ENCODE data around the gene BCL11A. TPM values are rescaled to one million over a fixed set of nuclear protein-coding genes. Genes with fewer than 3 reads are reported as not detected.

BCL11A gene
- total RNA-seq (2021; ENCODE audit: unreplicated experiment): 0.33 TPM
- not detected for polyA plus RNA-seq (2012; ENCODE audit: insufficient read length)
- percentile 22 among the genes with signal in this experiment for Bru-seq, nascent RNA
- BruChase-seq, experiment 1, labeled RNA remaining after a 2-hour chase: percentile 16 among the genes with signal in this experiment
- percentile 18 among the genes with signal in this experiment for BruChase-seq, experiment 2, labeled RNA remaining after a 6-hour chase
- long read RNA-seq: 0 reads

DNA sequence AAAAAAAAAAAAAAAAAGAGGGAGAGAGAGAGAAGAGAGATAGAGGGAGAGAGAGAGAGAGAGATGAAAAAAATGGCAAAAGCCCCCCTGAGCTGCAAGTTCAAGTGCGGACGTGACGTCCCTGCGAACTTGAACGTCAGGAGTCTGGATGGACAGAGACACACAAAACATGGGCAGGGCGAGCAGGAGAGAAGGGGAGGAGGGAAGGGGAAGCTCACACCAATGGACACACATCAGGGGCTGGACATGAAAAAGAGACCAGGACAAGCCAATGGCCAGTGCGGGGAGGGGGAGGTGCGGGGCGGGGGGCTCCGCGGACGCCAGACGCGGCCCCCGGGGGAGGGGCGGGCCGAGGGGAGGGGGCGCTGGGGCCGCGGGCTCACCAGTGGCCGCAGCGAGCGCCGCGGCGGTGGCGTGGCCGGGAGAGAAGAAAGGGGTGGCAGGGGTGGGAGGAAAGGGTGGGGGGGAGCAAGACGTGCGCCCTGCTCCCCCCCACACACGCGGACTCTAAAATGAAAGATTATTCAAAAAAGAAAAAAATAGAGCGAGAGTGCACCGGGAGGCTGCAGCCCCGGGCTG lies at the start of gene BCL11A:
BCL11A (minus strand) TSS at position 160 of the 579 bp plus-strand sequence. CDS start 384 bp downstream, outside the sequence.
- CTCF ChIA-PET: no interaction called here
- ATAC-seq (peak; percentile 64), DNase-seq (ENCODE audit: low read depth, low spot score) (no peak)
- H3K4me3 ChIP-seq (ENCODE audit: low read depth in 2 of 2, low read length in 2 of 2): peak within 1 kb of the TSS; percentile 52 to 67
- H3K36me3 ChIP-seq (ENCODE audit: control insufficient read depth, insufficient read depth, low read length): no peaks in the 10 kb centered on the region; the same call in 1 of the 2 replicates
- BruUV-seq (replicated peaks): no TSS peak
- H3K9me3 ChIP-seq (ENCODE audit: control insufficient read depth, insufficient read depth, low read depth, low read length): no peaks in the 10 kb centered on the region
- in situ Hi-C loops (cut with HindIII; ENCODE audit: low pct_unique_long_range_greater_than_20kb, low sequenced_read_pairs) (no loop called here), intact Hi-C loops (cut with micrococcal nuclease; ENCODE audit: unreplicated experiment) (loop anchor here (10.0 kb wide), 1 partner anchor 1259 kb away; no protein-coding TSS in a partner anchor)
- no peak within 1 kb of the TSS for H3K27ac ChIP-seq (ENCODE audit: low read length)
- POLR2A ChIA-PET: no interaction called here
- TF ChIP-seq, protein P1, sequence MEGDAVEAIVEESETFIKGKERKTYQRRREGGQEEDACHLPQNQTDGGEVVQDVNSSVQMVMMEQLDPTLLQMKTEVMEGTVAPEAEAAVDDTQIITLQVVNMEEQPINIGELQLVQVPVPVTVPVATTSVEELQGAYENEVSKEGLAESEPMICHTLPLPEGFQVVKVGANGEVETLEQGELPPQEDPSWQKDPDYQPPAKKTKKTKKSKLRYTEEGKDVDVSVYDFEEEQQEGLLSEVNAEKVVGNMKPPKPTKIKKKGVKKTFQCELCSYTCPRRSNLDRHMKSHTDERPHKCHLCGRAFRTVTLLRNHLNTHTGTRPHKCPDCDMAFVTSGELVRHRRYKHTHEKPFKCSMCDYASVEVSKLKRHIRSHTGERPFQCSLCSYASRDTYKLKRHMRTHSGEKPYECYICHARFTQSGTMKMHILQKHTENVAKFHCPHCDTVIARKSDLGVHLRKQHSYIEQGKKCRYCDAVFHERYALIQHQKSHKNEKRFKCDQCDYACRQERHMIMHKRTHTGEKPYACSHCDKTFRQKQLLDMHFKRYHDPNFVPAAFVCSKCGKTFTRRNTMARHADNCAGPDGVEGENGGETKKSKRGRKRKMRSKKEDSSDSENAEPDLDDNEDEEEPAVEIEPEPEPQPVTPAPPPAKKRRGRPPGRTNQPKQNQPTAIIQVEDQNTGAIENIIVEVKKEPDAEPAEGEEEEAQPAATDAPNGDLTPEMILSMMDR (IDR thresholded peaks at IDR 0.05): no peak
- TF ChIP-seq, protein P2, sequence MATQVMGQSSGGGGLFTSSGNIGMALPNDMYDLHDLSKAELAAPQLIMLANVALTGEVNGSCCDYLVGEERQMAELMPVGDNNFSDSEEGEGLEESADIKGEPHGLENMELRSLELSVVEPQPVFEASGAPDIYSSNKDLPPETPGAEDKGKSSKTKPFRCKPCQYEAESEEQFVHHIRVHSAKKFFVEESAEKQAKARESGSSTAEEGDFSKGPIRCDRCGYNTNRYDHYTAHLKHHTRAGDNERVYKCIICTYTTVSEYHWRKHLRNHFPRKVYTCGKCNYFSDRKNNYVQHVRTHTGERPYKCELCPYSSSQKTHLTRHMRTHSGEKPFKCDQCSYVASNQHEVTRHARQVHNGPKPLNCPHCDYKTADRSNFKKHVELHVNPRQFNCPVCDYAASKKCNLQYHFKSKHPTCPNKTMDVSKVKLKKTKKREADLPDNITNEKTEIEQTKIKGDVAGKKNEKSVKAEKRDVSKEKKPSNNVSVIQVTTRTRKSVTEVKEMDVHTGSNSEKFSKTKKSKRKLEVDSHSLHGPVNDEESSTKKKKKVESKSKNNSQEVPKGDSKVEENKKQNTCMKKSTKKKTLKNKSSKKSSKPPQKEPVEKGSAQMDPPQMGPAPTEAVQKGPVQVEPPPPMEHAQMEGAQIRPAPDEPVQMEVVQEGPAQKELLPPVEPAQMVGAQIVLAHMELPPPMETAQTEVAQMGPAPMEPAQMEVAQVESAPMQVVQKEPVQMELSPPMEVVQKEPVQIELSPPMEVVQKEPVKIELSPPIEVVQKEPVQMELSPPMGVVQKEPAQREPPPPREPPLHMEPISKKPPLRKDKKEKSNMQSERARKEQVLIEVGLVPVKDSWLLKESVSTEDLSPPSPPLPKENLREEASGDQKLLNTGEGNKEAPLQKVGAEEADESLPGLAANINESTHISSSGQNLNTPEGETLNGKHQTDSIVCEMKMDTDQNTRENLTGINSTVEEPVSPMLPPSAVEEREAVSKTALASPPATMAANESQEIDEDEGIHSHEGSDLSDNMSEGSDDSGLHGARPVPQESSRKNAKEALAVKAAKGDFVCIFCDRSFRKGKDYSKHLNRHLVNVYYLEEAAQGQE (IDR thresholded peaks at IDR 0.05; ENCODE audit: insufficient read depth in 1 of 2, low read depth in 2 of 2, low read length in 1 of 2): no peak
- TF ChIP-seq TCF7L2 (IDR thresholded peaks at IDR 0.05; ENCODE audit: low read depth, low read length) (no peak), POLR2AphosphoS5 (IDR thresholded peaks at IDR 0.05; ENCODE audit: low read depth, low read length) (no peak), SIN3A (IDR thresholded peaks at IDR 0.05; ENCODE audit: borderline replicate concordance, insufficient read depth, low read depth, low read length) (no peak)
- peaks cover 21% of the 10 kb centered on the region for H3K4me1 ChIP-seq (ENCODE audit: control insufficient read depth, insufficient read depth, low read length)
- H3K27me3 ChIP-seq (ENCODE audit: control insufficient read depth, insufficient read depth, low read length): peaks cover 33% of the 10 kb centered on the region

DNA sequence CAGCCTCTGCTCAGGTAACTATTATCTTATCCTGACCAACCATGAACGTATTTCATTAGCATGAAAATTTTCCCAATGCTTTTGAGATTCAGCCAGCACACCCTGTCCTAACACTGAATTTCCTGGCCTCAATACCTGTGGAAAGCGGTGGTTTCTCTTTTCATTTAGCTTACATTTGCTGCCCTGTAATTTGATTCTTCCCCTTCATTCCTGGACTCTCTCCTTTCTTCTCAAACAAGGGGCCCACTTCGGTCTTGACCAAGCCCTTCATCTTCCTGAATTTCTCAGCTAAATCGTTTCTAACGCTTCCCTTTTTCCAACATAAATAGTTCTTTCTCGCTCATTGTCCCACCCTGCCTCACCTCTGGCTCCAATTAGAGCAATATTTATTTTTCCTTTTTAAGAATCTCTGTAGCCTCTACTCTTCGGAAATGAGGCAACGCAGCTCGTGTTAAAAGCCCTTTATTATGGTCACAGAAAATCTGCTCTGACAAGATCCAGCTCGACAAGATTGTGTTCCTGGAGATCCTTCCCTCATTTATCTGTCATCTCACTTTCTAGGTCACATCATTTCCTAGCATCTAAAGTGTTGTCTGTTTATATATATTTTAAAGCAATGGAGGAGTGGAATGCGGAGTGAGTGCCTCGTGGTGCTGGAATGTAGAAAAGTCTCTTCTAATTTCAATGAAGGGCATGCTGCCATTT lies 49.5 kb upstream of the BCL11A start:
- in situ Hi-C loops (cut with HindIII; ENCODE audit: low pct_unique_long_range_greater_than_20kb, low sequenced_read_pairs): no loop called here

More for the DNA sequence above, 49.5 kb upstream of the BCL11A start:
- CTCF ChIA-PET: no interaction called here
- H3K4me1 ChIP-seq (ENCODE audit: control insufficient read depth, insufficient read depth, low read length): no peaks in the 10 kb centered on the region
- TF ChIP-seq SIN3A (IDR thresholded peaks at IDR 0.05; ENCODE audit: borderline replicate concordance, insufficient read depth, low read depth, low read length): no peak
- no peak for TF ChIP-seq TCF7L2 (IDR thresholded peaks at IDR 0.05; ENCODE audit: low read depth, low read length)
- no peak for TF ChIP-seq POLR2AphosphoS5 (IDR thresholded peaks at IDR 0.05; ENCODE audit: low read depth, low read length)
- TF ChIP-seq, protein P2 (IDR thresholded peaks at IDR 0.05; ENCODE audit: insufficient read depth in 1 of 2, low read depth in 2 of 2, low read length in 1 of 2): no peak
- TF ChIP-seq, protein P1 (IDR thresholded peaks at IDR 0.05): no peak
- no peaks in the 10 kb centered on the region for H3K9me3 ChIP-seq (ENCODE audit: control insufficient read depth, insufficient read depth, low read depth, low read length)
- no peaks in the 10 kb centered on the region; the same call in 1 of the 2 replicates for H3K27me3 ChIP-seq (ENCODE audit: control insufficient read depth, insufficient read depth, low read length)
- POLR2A ChIA-PET: no interaction called here
- intact Hi-C loops (cut with micrococcal nuclease; ENCODE audit: unreplicated experiment): no loop called here
- DNase-seq (ENCODE audit: low read depth, low spot score) (no peak), ATAC-seq (no peak)
- H3K27ac ChIP-seq (ENCODE audit: low read length): no peak overlapping the region
- no peak overlapping the region for H3K4me3 ChIP-seq (ENCODE audit: low read depth in 2 of 2, low read length in 2 of 2)
- BruUV-seq (replicated peaks): no TSS peak
- no peaks in the 10 kb centered on the region for H3K36me3 ChIP-seq (ENCODE audit: control insufficient read depth, insufficient read depth, low read length)
